ENCODE measurements around the gene PRKAR1B.

Gene PRKAR1B

DNA sequence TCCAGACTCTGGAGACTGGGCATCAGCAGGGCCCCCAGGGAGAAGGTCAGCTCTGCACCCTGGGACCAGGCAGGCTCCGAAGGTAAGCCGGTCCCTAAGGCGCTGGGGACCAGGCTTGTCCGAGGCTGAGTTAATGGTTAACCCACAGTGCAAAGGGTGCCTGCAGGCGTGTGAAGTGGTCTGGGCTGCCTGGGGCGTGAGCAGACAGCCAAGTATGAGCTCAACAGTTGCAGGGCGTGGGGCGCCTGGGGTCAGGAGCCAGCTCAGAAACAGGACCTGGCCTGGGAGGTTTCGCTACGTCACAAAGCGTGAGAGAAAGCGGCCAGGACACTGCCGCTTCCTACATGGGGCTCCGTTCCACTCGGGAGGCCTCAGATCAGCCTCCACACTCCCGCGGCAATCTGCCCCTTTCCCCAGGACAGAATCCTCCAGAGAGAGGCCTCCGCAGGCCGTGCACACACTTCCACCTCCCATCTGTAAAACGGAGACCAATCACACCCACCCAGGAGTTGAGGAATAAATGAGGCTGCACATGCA lies 223.4 kb downstream of the PRKAR1B start:
- TF ChIP-seq EP300 (IDR thresholded peaks at IDR 0.05; ENCODE audit: borderline replicate concordance) (no peak), YY1 (IDR thresholded peaks at IDR 0.05; ENCODE audit: low read depth) (no peak)

DNA sequence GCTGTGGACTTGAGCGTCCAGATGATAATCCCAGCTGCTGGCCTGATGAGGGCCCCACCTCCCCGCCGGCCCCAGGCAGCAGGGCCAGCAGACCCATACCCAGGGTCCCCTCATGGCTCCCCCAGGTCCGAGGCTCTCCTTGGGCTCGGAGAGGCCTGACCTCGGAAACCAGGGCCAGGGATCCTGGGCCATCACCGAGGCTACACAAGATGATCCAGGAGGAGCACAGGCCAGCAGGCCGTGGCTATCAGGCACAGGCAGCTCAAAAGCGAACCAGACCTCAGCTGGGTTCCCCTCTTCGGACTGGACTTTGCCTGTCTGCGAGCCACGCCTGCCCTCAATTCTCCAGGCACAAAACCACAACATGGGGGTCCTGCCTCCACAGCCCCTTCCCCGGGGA lies 224.8 kb downstream of the PRKAR1B start:
- TF ChIP-seq, protein P1, sequence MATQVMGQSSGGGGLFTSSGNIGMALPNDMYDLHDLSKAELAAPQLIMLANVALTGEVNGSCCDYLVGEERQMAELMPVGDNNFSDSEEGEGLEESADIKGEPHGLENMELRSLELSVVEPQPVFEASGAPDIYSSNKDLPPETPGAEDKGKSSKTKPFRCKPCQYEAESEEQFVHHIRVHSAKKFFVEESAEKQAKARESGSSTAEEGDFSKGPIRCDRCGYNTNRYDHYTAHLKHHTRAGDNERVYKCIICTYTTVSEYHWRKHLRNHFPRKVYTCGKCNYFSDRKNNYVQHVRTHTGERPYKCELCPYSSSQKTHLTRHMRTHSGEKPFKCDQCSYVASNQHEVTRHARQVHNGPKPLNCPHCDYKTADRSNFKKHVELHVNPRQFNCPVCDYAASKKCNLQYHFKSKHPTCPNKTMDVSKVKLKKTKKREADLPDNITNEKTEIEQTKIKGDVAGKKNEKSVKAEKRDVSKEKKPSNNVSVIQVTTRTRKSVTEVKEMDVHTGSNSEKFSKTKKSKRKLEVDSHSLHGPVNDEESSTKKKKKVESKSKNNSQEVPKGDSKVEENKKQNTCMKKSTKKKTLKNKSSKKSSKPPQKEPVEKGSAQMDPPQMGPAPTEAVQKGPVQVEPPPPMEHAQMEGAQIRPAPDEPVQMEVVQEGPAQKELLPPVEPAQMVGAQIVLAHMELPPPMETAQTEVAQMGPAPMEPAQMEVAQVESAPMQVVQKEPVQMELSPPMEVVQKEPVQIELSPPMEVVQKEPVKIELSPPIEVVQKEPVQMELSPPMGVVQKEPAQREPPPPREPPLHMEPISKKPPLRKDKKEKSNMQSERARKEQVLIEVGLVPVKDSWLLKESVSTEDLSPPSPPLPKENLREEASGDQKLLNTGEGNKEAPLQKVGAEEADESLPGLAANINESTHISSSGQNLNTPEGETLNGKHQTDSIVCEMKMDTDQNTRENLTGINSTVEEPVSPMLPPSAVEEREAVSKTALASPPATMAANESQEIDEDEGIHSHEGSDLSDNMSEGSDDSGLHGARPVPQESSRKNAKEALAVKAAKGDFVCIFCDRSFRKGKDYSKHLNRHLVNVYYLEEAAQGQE (IDR thresholded peaks at IDR 0.05; ENCODE audit: low read depth): no peak

- TF ChIP-seq, protein P1 (IDR thresholded peaks at IDR 0.05; ENCODE audit: low read depth): no peak
- no peak for TF ChIP-seq NFIC (IDR thresholded peaks at IDR 0.05)
- TF ChIP-seq, protein P2, sequence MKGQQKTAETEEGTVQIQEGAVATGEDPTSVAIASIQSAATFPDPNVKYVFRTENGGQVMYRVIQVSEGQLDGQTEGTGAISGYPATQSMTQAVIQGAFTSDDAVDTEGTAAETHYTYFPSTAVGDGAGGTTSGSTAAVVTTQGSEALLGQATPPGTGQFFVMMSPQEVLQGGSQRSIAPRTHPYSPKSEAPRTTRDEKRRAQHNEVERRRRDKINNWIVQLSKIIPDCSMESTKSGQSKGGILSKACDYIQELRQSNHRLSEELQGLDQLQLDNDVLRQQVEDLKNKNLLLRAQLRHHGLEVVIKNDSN (IDR thresholded peaks at IDR 0.05): no peak
- no peak for TF ChIP-seq YY1 (IDR thresholded peaks at IDR 0.05; ENCODE audit: low read depth)
- no peak for TF ChIP-seq TAF1 (IDR thresholded peaks at IDR 0.05; ENCODE audit: low read depth)
- no peak for TF ChIP-seq TCF12 (IDR thresholded peaks at IDR 0.05; ENCODE audit: low read depth)
- TF ChIP-seq CREB1 (IDR thresholded peaks at IDR 0.05; ENCODE audit: low read depth): no peak
- no peak for TF ChIP-seq RAD21 (IDR thresholded peaks at IDR 0.05; ENCODE audit: low read depth)
- no peak for TF ChIP-seq CEBPB (IDR thresholded peaks at IDR 0.05)
- no peak for TF ChIP-seq MAX (IDR thresholded peaks at IDR 0.05)
- TF ChIP-seq EGR1 (IDR thresholded peaks at IDR 0.05): no peak
- TF ChIP-seq TEAD4 (IDR thresholded peaks at IDR 0.05): no peak
- no peak for TF ChIP-seq FOXM1 (IDR thresholded peaks at IDR 0.05; ENCODE audit: borderline replicate concordance, low read depth)
- no peak for TF ChIP-seq ZBTB7A (IDR thresholded peaks at IDR 0.05; ENCODE audit: low read depth)
Observed at GRCh38 chr7:501526-501925, 225.6 kb downstream of the PRKAR1B start.

DNA sequence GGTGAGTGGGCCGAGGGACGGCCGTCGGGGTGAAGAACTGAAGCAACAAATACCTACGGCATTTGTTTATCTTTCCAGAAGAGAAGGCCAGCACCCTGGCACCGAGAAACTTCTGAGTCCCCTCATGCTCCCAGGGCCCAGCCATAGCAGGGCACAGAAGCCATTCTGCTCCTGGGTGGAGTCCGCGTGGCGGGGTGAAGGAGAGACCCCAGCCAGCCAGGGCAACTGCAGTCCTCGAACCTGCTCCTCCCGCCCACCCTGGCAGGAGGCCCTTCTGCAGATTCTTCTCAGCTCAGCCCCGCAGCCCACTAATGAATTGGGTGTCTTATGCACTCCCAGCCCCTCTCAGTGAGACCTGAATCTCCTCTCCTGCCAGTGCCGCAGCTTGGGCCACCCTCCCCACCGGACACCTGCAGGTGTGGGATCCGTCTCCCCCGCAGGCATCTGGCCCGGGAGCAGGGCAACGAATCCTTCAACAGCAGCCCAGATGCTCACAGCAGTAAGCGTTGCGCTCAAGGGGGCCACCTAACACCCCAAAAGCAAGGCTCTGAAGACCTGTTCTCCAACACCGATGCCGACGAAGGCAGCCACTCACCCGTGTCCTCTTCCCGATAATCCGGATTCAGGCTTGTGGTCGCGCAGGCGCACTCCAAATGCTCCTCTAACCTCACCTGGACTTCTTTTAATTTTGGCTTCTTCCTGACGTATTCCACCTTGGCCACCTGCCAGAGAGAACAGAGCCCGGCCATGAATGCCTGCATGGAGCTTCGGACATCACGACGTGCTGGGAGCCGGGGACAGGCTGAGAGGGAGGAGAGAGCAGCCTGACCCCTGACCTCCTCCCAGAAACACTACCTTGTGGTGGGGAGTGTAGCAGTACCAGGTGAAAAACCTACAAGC lies 226.3 kb downstream of the PRKAR1B start:
- TF ChIP-seq EP300 (IDR thresholded peaks at IDR 0.05; ENCODE audit: borderline replicate concordance) (no peak), RAD21 (IDR thresholded peaks at IDR 0.05; ENCODE audit: low read depth) (no peak), CEBPB (IDR thresholded peaks at IDR 0.05) (no peak), YY1 (IDR thresholded peaks at IDR 0.05; ENCODE audit: low read depth) (no peak), MAX (IDR thresholded peaks at IDR 0.05) (no peak), EGR1 (IDR thresholded peaks at IDR 0.05) (no peak)
- TF ChIP-seq, protein P1 (IDR thresholded peaks at IDR 0.05; ENCODE audit: low read depth): no peak
- TF ChIP-seq, protein P2 (IDR thresholded peaks at IDR 0.05): no peak
